Measurements from ENCODE around the gene SIX4. TPM values are rescaled to one million over a fixed set of nuclear protein-coding genes. Genes with fewer than 3 reads are reported as not detected.

Gene SIX4
- total and polyA plus RNA-seq, 9 of the 15 experiments (the other 6 are each of a cell fraction or from before 2014, with no cell fraction given) = 0.77 to 8.6 (median 5.6) TPM

GRCh38 chr14:60734465-60735242 is 10.5 kb upstream of the SIX4 start, which contains the start of gene MNAT1 (continued):
- TF ChIP-seq ZNF592 (IDR thresholded peaks at IDR 0.05) (no peak), BCLAF1 (IDR thresholded peaks at IDR 0.05; ENCODE audit: borderline replicate concordance in 1 of 2, control insufficient read depth in 1 of 2, low read depth in 2 of 2, low read length in 1 of 2) (peak in 1 of 2 experiments; percentile 83; a peak in 2 of 4 replicates), HCFC1 (IDR thresholded peaks at IDR 0.05; ENCODE audit: low read depth, low read length) (peak; percentile 72), HDAC2 (IDR thresholded peaks at IDR 0.05) (no peak), HOXB6 (CRISPR knock-in tag; IDR thresholded peaks at IDR 0.05; ENCODE audit: borderline replicate concordance) (no peak), PCBP1 (IDR thresholded peaks at IDR 0.05; ENCODE audit: low read depth, low read length, poor library complexity, severe bottlenecking) (no peak), SP1 (CRISPR knock-in tag; IDR thresholded peaks at IDR 0.05) (peak; percentile 39; the same call in 1 of the 2 replicates), MBD2 (IDR thresholded peaks at IDR 0.05; ENCODE audit: borderline replicate concordance, low read depth) (peak; percentile 65; the same call in 1 of the 2 replicates), ZBTB7A (IDR thresholded peaks at IDR 0.05; ENCODE audit: borderline replicate concordance, control insufficient read depth, low read depth, low read length) (peak; percentile 38; the same call in 1 of the 2 replicates), BRD9 (IDR thresholded peaks at IDR 0.05; ENCODE audit: low read depth, partially characterized antibody) (peak; percentile 45), YY1 (IDR thresholded peaks at IDR 0.05; ENCODE audit: borderline replicate concordance in 1 of 3, control insufficient read depth in 1 of 3, extremely low read depth in 1 of 3, insufficient read depth in 3 of 3, insufficient read length in 1 of 3, insufficient replicate concordance in 2 of 3, low read depth in 1 of 3, low read length in 2 of 3) (peak in 2 of 3 experiments; percentile 24 to 62), KAT2B (IDR thresholded peaks at IDR 0.05; ENCODE audit: low read depth, low read length) (no peak), HDGF (IDR thresholded peaks at IDR 0.05) (no peak), FUS (optimal IDR thresholded peaks at IDR 0.05; ENCODE audit: low read depth, low read length) (no peak), CBFB (CRISPR knock-in tag; IDR thresholded peaks at IDR 0.05) (no peak)
- TF ChIP-seq, protein P1, sequence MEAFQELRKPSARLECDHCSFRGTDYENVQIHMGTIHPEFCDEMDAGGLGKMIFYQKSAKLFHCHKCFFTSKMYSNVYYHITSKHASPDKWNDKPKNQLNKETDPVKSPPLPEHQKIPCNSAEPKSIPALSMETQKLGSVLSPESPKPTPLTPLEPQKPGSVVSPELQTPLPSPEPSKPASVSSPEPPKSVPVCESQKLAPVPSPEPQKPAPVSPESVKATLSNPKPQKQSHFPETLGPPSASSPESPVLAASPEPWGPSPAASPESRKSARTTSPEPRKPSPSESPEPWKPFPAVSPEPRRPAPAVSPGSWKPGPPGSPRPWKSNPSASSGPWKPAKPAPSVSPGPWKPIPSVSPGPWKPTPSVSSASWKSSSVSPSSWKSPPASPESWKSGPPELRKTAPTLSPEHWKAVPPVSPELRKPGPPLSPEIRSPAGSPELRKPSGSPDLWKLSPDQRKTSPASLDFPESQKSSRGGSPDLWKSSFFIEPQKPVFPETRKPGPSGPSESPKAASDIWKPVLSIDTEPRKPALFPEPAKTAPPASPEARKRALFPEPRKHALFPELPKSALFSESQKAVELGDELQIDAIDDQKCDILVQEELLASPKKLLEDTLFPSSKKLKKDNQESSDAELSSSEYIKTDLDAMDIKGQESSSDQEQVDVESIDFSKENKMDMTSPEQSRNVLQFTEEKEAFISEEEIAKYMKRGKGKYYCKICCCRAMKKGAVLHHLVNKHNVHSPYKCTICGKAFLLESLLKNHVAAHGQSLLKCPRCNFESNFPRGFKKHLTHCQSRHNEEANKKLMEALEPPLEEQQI (IDR thresholded peaks at IDR 0.05) = peak; percentile 77; the same call in 1 of the 2 replicates

Measured in K562 (cell line).